DOHH2 (cell line): ENCODE measurements around the gene FKBP5.

ENCODE experiments used
- H3F3A ChIP-seq: fragments of 200-600 bp; sonication (generic), shearing (Covaris generic); 2 replicates; pipeline ENCODE4 v1.6.0; 2016; ENCODE audit warnings: antibody characterized with exemption, mild to moderate bottlenecking; ENCODE audit not compliant: control insufficient read depth, insufficient read depth
- H3K27ac ChIP-seq: fragments of 200-600 bp; sonication (generic); 2 replicates; pipeline ENCODE4 v1.5.1; 2014; ENCODE audit warnings: low read depth, mild to moderate bottlenecking, low read length, moderate library complexity
- H3K27me3 ChIP-seq: fragments of 200-600 bp; sonication (generic); 2 replicates; pipeline ENCODE4 v1.6.1; 2014; ENCODE audit warnings: mild to moderate bottlenecking, low read length, mixed read lengths; ENCODE audit not compliant: control insufficient read depth
- H3K36me3 ChIP-seq: fragments of 200-600 bp; sonication (generic); 2 replicates; pipeline ENCODE4 v1.6.1; 2014; ENCODE audit warnings: mild to moderate bottlenecking, low read length, moderate library complexity, mixed read lengths; ENCODE audit not compliant: control insufficient read depth
- H3K4me1 ChIP-seq: fragments of 200-600 bp; sonication (generic); 2 replicates; pipeline ENCODE4 v1.6.1; 2014; ENCODE audit warnings: mild to moderate bottlenecking, low read length, mixed read lengths; ENCODE audit not compliant: control insufficient read depth
- H3K4me2 ChIP-seq: fragments of 200-600 bp; sonication (generic); 2 replicates; pipeline ENCODE4 v1.6.0; 2014; ENCODE audit warnings: mild to moderate bottlenecking, low read length, moderate library complexity
- H3K4me3 ChIP-seq: fragments of 200-600 bp; sonication (generic); 2 replicates; pipeline ENCODE4 v1.5.1; 2014; ENCODE audit warnings: mild to moderate bottlenecking, low read length, mixed read lengths
- H3K79me2 ChIP-seq: fragments of 200-600 bp; sonication (generic); 2 replicates; pipeline ENCODE4 v1.6.1; 2014; ENCODE audit warnings: mild to moderate bottlenecking, low read length, mixed read lengths; ENCODE audit not compliant: control insufficient read depth
- H3K9me2 ChIP-seq: fragments of 200-600 bp; sonication (generic); replicated peaks from 2 replicates; pipeline ENCODE4 v1.6.1; 2014; ENCODE audit warnings: mild to moderate bottlenecking, low read length, mixed read lengths; ENCODE audit not compliant: control insufficient read depth
- H3K9me3 ChIP-seq: fragments of 200-600 bp; sonication (generic); 2 replicates; pipeline ENCODE4 v1.6.1; 2014; ENCODE audit warnings: antibody characterized with exemption, low read length, mixed read lengths; ENCODE audit not compliant: control insufficient read depth, insufficient read depth
- H4K20me1 ChIP-seq: fragments of 200-600 bp; sonication (generic); 2 replicates; pipeline ENCODE4 v1.6.0; 2014; ENCODE audit warnings: low read depth, mild to moderate bottlenecking, antibody characterized with exemption, low read length, moderate library complexity; ENCODE audit not compliant: control insufficient read depth, insufficient read depth
- EZH2phosphoT487 ChIP-seq: fragments of 200-600 bp; sonication (generic); IDR thresholded peaks from 2 replicates; pipeline ENCODE4 v1.6.1; 2017; ENCODE audit warnings: borderline replicate concordance, mild to moderate bottlenecking, antibody characterized with exemption, low read length, moderate library complexity, mixed read lengths
- TF ChIP-seq, protein P1 (sequence below): fragments of 200-600 bp; sonication (generic); IDR thresholded peaks from one replicate; pipeline ENCODE4 v1.5.1; 2014; ENCODE audit warnings: antibody characterized with exemption, mild to moderate bottlenecking, low read depth, low read length; ENCODE audit not compliant: poor library complexity, severe bottlenecking

Gene FKBP5

DNA sequence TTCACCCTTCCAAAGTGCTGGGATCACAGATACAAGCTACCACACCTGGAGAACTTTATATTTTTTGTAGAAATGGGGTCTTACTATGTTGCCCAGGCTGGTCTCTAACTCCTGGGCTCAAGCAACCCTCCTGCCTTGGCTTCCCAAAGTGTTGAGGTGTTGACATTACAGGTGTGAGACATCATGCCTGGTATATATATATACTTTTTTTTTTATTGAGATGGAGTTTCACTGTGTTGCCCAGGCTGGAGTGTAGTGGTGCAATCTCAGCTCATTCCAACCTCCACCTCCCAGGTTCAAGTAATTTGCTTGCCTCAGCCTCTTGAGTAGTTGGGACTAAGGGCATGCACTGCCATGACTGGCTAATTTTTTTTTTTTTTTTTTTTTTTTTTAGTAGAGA lies 5.4 kb downstream of the FKBP5 start:
- Histone ChIP-seq H3K79me2 (peaks cover 96% of the 10 kb centered on the region), H3K4me3 (no peak overlapping the region), H3K27ac (no peak overlapping the region), H3K4me2 (no peak overlapping the region), H3F3A (no peaks in the 10 kb centered on the region; the same call in 1 of the 2 replicates), H3K36me3 (peaks cover 37% of the 10 kb centered on the region), H3K27me3 (no peaks in the 10 kb centered on the region), H3K4me1 (peaks cover 6% of the 10 kb centered on the region; the same call in 1 of the 2 replicates), H3K9me2 (no peaks in the 10 kb centered on the region), H3K9me3 (no peaks in the 10 kb centered on the region), H4K20me1 (peaks cover 4% of the 10 kb centered on the region)
- TF ChIP-seq, protein P1, sequence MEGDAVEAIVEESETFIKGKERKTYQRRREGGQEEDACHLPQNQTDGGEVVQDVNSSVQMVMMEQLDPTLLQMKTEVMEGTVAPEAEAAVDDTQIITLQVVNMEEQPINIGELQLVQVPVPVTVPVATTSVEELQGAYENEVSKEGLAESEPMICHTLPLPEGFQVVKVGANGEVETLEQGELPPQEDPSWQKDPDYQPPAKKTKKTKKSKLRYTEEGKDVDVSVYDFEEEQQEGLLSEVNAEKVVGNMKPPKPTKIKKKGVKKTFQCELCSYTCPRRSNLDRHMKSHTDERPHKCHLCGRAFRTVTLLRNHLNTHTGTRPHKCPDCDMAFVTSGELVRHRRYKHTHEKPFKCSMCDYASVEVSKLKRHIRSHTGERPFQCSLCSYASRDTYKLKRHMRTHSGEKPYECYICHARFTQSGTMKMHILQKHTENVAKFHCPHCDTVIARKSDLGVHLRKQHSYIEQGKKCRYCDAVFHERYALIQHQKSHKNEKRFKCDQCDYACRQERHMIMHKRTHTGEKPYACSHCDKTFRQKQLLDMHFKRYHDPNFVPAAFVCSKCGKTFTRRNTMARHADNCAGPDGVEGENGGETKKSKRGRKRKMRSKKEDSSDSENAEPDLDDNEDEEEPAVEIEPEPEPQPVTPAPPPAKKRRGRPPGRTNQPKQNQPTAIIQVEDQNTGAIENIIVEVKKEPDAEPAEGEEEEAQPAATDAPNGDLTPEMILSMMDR, result no peak
- TF ChIP-seq EZH2phosphoT487, result no peak

GRCh38 chr6:35681298-35681697 lies 7.4 kb downstream of the FKBP5 start:
- peaks cover 32% of the 10 kb centered on the region for H3K36me3 ChIP-seq
- H3K4me2 ChIP-seq, result no peak overlapping the region
- H3K79me2 ChIP-seq, result peaks cover 96% of the 10 kb centered on the region

GRCh38 chr6:35679399-35679798 lies 9.3 kb downstream of the FKBP5 start:
- Histone ChIP-seq H3K4me1 (peaks cover 3% of the 10 kb centered on the region; the same call in 1 of the 2 replicates), H3K79me2 (peaks cover 96% of the 10 kb centered on the region)

More at GRCh38 chr6:35681298-35681697, 7.4 kb downstream of the FKBP5 start:
- no peak overlapping the region for H3K27ac ChIP-seq
- no peaks in the 10 kb centered on the region for H3K27me3 ChIP-seq
- TF ChIP-seq EZH2phosphoT487, result no peak
- TF ChIP-seq, protein P1, result no peak
- H3K9me2 ChIP-seq, result no peaks in the 10 kb centered on the region
- no peaks in the 10 kb centered on the region for H3K9me3 ChIP-seq
- H3K4me1 ChIP-seq, result no peaks in the 10 kb centered on the region
- no peaks in the 10 kb centered on the region; the same call in 1 of the 2 replicates for H3F3A ChIP-seq
- peaks cover 4% of the 10 kb centered on the region for H4K20me1 ChIP-seq
- no peak overlapping the region for H3K4me3 ChIP-seq

More at GRCh38 chr6:35679399-35679798, 9.3 kb downstream of the FKBP5 start:
- Histone ChIP-seq H4K20me1 (peaks cover 4% of the 10 kb centered on the region), H3K27me3 (no peaks in the 10 kb centered on the region), H3F3A (peaks cover 3% of the 10 kb centered on the region; the same call in 1 of the 2 replicates), H3K9me2 (no peaks in the 10 kb centered on the region), H3K9me3 (no peaks in the 10 kb centered on the region), H3K36me3 (peaks cover 24% of the 10 kb centered on the region), H3K4me3 (no peak overlapping the region), H3K4me2 (no peak overlapping the region), H3K27ac (no peak overlapping the region)
- TF ChIP-seq, protein P1, result no peak
- TF ChIP-seq EZH2phosphoT487, result no peak
